SU-DHL-6 (cell line): ENCODE results near the gene TRIP11.

Source experiments
- EZH2phosphoT487 ChIP-seq: fragments of 200-600 bp; sonication (generic), shearing (Covaris generic); conservative IDR thresholded peaks from 2 replicates; pipeline ENCODE4 v1.6.1; 2018; ENCODE audit warnings: mild to moderate bottlenecking, antibody characterized with exemption, low read length, moderate library complexity, mixed read lengths
- TF ChIP-seq, protein P1 (sequence below): fragments of 200-600 bp; sonication (generic); IDR thresholded peaks from one replicate; pipeline ENCODE4 v1.5.1; 2017; ENCODE audit warnings: antibody characterized with exemption, mild to moderate bottlenecking, low read length, moderate library complexity; ENCODE audit not compliant: insufficient read depth, poor library complexity, severe bottlenecking

DNA sequence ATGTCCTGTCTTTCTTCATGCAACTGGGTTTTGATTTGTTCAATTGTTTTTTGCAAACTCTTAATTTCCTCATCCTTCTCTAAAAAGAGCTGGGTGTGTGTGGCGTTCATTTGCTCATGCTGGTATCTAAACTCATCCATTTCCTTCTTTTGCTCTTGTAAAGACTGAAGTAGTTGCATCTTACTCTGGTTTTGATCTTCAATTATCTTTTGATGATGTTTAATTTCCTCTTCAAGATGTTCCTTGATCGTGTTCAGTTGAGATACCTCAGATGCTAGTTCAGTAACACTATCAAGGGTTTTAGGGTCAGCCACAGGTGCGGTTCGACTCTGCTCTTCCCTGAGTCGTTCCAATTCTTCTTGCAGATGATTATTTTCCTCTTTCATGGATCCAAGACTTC lies 34.8 kb downstream of the TRIP11 start:
- TF ChIP-seq, protein P1, sequence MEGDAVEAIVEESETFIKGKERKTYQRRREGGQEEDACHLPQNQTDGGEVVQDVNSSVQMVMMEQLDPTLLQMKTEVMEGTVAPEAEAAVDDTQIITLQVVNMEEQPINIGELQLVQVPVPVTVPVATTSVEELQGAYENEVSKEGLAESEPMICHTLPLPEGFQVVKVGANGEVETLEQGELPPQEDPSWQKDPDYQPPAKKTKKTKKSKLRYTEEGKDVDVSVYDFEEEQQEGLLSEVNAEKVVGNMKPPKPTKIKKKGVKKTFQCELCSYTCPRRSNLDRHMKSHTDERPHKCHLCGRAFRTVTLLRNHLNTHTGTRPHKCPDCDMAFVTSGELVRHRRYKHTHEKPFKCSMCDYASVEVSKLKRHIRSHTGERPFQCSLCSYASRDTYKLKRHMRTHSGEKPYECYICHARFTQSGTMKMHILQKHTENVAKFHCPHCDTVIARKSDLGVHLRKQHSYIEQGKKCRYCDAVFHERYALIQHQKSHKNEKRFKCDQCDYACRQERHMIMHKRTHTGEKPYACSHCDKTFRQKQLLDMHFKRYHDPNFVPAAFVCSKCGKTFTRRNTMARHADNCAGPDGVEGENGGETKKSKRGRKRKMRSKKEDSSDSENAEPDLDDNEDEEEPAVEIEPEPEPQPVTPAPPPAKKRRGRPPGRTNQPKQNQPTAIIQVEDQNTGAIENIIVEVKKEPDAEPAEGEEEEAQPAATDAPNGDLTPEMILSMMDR: no peak
- TF ChIP-seq EZH2phosphoT487: no peak
